NCI-H1105 (cell line): ENCODE data around the gene SERINC5.
"Not testable (repeated sequence)": the region's sequence is repeated elsewhere in the genome, so short reads cannot be mapped to it uniquely, and the experiment has no call there.

Experiments
- DNase-seq: peaks from one replicate; lab custom pipeline; 2025; lab: John Stamatoyannopoulos, UW

The SERINC5 gene

GRCh38 chr5:80195837-80196400 is 59.9 kb downstream of the SERINC5 start:
- DNase-seq: no peak

GRCh38 chr5:80194468-80194867 is 61.4 kb downstream of the SERINC5 start:
- DNase-seq: no peak

- no peak for DNase-seq
These were observed 62.4 kb downstream of the SERINC5 start for GRCh38 chr5:80193401-80193800.

- no peak for DNase-seq
These were observed 63.2 kb downstream of the SERINC5 start for GRCh38 chr5:80192507-80193241.

- DNase-seq: no peak
These were observed 63.9 kb downstream of the SERINC5 start for GRCh38 chr5:80191991-80192398.

GRCh38 chr5:80191397-80191796 is 64.5 kb downstream of the SERINC5 start:
- DNase-seq: no peak

- no peak for DNase-seq
These were observed 64.9 kb downstream of the SERINC5 start for GRCh38 chr5:80190960-80191359.

- DNase-seq: no peak
These were observed 66.1 kb downstream of the SERINC5 start for GRCh38 chr5:80189701-80190100.

GRCh38 chr5:80189201-80189600 is 66.6 kb downstream of the SERINC5 start:
- DNase-seq: no peak

GRCh38 chr5:80187421-80188090 is 68.3 kb downstream of the SERINC5 start:
- no peak for DNase-seq

GRCh38 chr5:80185535-80185934 is 70.3 kb downstream of the SERINC5 start:
- DNase-seq: not testable (repeated sequence)

- DNase-seq: no peak
These were observed 70.8 kb downstream of the SERINC5 start for GRCh38 chr5:80185095-80185494.

- DNase-seq: peak; percentile 61
These were observed 71.4 kb downstream of the SERINC5 start for GRCh38 chr5:80184235-80185023.

- DNase-seq: not testable (repeated sequence)
These were observed 72.1 kb downstream of the SERINC5 start for GRCh38 chr5:80183728-80184234.

GRCh38 chr5:80182809-80183580 is 72.9 kb downstream of the SERINC5 start:
- no peak for DNase-seq

GRCh38 chr5:80181618-80182211 is 74.1 kb downstream of the SERINC5 start:
- DNase-seq: no peak

- no peak for DNase-seq
These were observed 78.6 kb downstream of the SERINC5 start for GRCh38 chr5:80177236-80177635.

GRCh38 chr5:80175337-80175736 is 80.5 kb downstream of the SERINC5 start:
- no peak for DNase-seq

GRCh38 chr5:80174790-80175189 is 81.1 kb downstream of the SERINC5 start:
- no peak for DNase-seq

- no peak for DNase-seq
These were observed 83.7 kb downstream of the SERINC5 start for GRCh38 chr5:80172067-80172695.

- DNase-seq: no peak
These were observed 85.7 kb downstream of the SERINC5 start for GRCh38 chr5:80170117-80170535.
